ENCODE data around the gene STK38.

DNA sequence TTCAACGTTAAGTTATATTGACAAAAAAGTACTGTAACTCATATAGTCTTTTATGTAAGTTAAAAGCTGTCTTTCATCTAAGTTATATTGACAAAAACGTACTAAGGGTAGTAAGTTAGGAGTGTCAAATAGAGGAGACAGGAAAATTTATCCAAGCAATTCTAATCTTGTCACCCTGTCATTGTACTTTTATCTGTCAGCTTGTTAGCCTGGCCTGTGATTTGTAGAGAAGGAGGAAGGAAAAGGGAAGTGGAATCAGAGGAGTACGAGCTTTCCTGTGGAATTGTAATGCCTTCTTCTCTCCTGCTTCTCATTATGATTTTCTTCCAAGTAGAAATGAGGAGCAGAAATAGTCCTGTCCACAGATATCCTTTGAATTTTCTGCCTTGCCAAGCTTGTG is 85.6 kb downstream of the STK38 start:
- TF ChIP-seq, protein P1, sequence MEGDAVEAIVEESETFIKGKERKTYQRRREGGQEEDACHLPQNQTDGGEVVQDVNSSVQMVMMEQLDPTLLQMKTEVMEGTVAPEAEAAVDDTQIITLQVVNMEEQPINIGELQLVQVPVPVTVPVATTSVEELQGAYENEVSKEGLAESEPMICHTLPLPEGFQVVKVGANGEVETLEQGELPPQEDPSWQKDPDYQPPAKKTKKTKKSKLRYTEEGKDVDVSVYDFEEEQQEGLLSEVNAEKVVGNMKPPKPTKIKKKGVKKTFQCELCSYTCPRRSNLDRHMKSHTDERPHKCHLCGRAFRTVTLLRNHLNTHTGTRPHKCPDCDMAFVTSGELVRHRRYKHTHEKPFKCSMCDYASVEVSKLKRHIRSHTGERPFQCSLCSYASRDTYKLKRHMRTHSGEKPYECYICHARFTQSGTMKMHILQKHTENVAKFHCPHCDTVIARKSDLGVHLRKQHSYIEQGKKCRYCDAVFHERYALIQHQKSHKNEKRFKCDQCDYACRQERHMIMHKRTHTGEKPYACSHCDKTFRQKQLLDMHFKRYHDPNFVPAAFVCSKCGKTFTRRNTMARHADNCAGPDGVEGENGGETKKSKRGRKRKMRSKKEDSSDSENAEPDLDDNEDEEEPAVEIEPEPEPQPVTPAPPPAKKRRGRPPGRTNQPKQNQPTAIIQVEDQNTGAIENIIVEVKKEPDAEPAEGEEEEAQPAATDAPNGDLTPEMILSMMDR (IDR thresholded peaks at IDR 0.05; ENCODE audit: low read length) = no peak
- TF ChIP-seq EZH2 (optimal IDR thresholded peaks at IDR 0.05; ENCODE audit: low read depth, low read length) = no peak
